D721Med (cell line): ENCODE measurements around the gene SLC45A1.

Experiments used
- DNase-seq: peaks from one replicate; pipeline ENCODE4 v3.0.0; 2011; ENCODE audit warnings: low spot score; ENCODE audit not compliant: insufficient read length
- FAIRE-seq: peaks from 2 replicates; lab custom pipeline; 2011; peaks lifted over from hg19 to GRCh38; lab: Jason Lieb, UNC
- TF ChIP-seq, protein P1 (sequence below): IDR thresholded peaks from 2 replicates; pipeline ENCODE4 v1.5.1; 2012; ENCODE audit warnings: mild to moderate bottlenecking, control low read depth; ENCODE audit not compliant: insufficient read depth; ENCODE audit errors: missing control alignments

Gene SLC45A1

DNA sequence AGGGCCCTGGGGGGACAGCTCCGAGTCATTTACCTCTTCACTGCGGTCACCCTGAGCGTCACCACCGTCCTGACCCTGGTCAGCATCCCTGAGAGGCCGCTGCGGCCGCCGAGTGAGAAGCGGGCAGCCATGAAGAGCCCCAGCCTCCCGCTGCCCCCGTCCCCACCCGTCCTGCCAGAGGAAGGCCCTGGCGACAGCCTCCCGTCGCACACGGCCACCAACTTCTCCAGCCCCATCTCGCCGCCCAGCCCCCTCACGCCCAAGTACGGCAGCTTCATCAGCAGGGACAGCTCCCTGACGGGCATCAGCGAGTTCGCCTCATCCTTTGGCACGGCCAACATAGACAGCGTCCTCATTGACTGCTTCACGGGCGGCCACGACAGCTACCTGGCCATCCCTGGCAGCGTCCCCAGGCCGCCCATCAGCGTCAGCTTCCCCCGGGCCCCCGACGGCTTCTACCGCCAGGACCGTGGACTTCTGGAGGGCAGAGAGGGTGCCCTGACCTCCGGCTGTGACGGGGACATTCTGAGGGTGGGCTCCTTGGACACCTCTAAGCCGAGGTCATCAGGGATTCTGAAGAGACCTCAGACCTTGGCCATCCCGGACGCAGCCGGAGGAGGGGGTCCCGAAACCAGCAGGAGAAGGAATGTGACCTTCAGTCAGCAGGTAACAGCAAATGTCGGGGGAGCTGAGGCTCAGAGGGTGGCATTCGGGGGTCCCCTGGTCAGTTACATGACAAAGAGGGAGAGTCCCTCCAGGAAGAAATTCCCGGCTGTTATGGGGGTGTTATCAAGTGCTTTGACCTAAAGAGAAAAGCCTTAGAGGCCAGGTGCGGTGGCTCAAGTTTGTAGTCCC, 12.6 kb downstream of the SLC45A1 start:
- FAIRE-seq = no peak
- DNase-seq = no peak
- TF ChIP-seq, protein P1, sequence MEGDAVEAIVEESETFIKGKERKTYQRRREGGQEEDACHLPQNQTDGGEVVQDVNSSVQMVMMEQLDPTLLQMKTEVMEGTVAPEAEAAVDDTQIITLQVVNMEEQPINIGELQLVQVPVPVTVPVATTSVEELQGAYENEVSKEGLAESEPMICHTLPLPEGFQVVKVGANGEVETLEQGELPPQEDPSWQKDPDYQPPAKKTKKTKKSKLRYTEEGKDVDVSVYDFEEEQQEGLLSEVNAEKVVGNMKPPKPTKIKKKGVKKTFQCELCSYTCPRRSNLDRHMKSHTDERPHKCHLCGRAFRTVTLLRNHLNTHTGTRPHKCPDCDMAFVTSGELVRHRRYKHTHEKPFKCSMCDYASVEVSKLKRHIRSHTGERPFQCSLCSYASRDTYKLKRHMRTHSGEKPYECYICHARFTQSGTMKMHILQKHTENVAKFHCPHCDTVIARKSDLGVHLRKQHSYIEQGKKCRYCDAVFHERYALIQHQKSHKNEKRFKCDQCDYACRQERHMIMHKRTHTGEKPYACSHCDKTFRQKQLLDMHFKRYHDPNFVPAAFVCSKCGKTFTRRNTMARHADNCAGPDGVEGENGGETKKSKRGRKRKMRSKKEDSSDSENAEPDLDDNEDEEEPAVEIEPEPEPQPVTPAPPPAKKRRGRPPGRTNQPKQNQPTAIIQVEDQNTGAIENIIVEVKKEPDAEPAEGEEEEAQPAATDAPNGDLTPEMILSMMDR = no peak

DNA sequence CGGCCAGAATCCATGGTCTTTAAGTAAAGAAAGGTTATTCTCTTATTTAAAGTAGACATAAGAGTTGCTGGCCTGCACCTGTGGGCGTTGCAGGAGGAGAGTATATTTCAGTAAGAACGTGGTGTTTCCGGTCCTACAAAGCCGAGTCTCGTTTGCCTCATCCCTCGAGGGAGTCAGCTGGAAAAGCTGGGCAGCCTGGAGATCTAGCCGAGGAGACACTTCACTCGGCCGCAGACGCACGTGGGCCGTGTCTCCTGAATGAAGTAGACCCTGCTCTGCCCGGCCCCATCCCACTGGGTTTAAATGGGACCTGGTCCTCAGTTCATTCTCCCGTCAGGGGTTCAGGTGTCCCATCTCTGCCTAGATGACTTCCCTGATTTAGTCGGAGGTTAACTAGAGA, 14.9 kb downstream of the SLC45A1 start:
- TF ChIP-seq, protein P1 = no peak
- no peak for FAIRE-seq
- DNase-seq = no peak

DNA sequence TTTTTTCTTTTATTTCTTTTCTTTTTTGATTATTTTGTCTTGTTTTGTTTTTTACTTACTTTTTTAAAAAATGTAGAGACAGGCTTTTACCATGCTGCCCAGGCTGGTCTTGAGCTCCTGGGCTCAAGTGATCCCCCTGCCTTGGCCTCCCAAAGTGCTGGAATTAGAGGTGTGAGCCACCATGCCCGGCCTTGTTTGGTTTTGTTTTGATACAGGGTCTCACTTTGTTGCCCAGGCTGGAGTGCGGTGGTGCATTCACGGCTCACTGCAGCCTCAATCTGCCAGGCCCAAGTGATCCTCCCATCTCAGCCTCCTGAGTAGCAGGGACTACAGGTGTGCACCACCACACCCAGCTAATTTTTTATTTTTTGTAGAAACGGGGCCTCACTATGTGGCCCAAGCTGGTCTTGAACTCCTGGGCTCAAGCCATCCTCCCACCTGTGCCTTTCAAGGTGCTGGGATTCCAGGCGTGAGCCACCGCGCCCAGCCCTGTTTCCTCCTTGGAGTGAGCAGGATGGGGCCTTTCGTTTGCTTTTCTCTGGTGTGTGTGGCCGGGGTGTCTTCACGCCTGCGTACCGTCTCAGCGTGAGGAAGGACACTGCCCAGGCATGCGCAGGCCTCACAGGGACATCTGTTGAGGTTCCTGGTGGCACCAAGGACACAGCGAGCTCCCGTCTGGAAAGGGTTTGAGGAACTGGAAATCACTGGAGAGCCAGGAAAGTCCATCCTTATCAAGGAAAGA, 15.5 kb downstream of the SLC45A1 start:
- TF ChIP-seq, protein P1 = no peak
- DNase-seq = no peak
- no peak for FAIRE-seq

DNA sequence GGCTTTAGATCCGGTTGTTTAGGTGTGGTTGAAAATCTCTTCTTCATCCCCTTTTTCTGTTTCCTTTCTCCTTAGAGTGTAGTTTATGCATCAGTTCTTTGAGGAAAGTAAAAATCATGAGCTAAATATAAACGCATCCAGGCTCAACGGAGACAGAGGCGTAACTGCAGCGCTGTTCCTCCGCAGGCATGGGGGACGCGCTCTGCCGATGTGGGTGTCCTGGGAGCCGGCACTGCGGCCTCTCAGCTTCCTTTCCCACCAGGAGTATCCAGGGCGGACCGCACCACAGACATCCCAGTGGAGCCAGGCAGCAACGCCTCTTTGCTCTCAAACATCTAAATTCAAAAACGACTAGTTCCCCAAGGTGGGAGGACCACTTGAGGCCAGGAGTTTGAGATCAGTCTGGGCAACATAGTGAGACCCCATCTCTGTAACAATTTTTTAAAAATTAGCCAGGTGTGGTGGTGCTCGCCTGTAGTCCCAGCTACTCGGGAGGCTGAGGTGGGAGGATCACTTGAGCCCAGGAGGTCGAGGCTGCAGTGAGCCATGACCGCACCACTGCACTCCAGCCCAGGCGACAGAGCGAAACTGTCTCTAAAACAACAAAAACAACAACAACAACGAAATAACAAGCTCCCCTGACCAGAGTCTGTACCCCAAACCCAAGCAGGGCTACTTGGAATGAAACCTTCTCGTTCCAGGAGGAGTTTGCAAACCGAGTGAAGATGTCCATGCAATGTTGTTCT, 16.4 kb downstream of the SLC45A1 start:
- TF ChIP-seq, protein P1 = no peak
- DNase-seq (no peak), FAIRE-seq (no peak)

DNA sequence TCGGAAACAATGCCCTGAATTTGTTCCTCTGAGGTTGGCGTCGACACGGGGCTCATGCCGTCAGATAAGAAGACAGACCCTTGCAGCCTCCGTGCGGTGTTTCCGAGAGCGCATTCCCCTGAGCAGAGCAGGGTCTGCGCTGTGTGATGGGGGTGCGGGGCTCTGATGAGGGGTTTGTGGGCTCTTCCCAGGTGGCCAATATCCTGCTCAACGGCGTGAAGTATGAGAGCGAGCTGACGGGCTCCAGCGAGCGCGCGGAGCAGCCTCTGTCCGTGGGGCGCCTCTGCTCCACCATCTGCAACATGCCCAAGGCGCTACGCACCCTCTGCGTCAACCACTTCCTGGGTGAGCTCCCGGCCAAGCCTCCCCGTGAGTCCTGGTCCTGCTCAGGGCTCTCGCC, 17.3 kb downstream of the SLC45A1 start:
- FAIRE-seq (no peak), DNase-seq (no peak)
- TF ChIP-seq, protein P1 = no peak

DNA sequence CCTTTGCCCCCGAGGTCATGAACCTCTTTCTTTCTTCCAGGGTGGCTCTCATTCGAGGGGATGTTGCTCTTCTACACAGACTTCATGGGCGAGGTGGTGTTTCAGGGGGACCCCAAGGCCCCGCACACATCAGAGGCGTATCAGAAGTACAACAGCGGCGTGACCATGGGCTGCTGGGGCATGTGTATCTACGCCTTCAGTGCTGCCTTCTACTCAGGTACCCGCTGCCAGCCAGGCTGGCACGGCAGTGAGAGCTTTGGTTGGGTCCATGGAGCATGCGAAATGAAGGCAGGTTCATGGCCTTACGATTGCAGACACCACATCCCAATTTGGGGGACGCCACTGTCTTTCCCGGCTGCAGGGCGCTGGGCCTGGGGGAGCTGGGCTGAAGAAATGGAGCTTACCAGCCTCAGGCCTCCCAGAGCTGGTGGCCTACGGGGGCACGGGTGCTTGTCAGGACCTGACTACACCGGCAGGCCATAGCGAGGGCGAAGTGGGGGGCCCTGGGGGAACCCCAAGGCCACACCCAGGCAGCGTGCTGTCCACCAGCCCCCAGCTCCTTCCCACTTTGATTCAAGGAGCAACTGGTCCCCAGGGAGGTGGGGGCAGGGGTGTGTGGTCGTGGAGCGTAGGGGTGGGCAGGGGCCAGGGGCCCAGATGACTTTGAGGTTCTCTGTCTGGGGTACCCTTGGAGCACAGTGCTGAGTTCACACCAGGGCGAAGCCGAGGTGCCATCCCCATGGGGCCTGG, 20.0 kb downstream of the SLC45A1 start:
- no peak for FAIRE-seq

More for the DNA sequence above, 20.0 kb downstream of the SLC45A1 start:
- DNase-seq = no peak
- TF ChIP-seq, protein P1 = no peak
